GM18867 (cell line): ENCODE data around the gene STAT3.

Experiments
- ATAC-seq: cut with Tn5 transposase; IDR thresholded peaks from one replicate; pipeline ENCODE4 v1.9.1; 2021; ENCODE audit warnings: mild to moderate bottlenecking, moderate library complexity; ENCODE audit not compliant: unreplicated experiment

The STAT3 gene

GRCh38 chr17:42354956-42355843, 33.0 kb downstream of the STAT3 start:
- ATAC-seq, result no peak

DNA sequence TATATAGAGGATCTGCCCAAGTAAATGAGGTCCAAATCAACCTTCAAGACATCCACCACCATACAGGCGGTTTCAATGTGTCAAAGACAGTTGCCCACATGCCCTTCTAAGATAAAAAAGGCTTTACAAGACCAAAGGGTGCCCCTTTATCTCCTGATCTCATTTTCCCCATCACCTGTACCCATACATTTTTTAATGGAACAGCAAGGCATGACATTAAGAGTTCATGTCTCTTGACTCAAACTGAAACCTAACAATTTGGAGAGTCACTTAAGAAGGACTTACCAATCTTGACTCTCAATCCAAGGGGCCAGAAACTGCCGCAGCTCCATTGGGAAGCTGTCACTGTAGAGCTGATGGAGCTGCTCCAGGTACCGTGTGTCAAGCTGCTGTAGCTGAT, 40.1 kb downstream of the STAT3 start:
- no peak for ATAC-seq

GRCh38 chr17:42347606-42348005, 40.6 kb downstream of the STAT3 start:
- no peak for ATAC-seq

DNA sequence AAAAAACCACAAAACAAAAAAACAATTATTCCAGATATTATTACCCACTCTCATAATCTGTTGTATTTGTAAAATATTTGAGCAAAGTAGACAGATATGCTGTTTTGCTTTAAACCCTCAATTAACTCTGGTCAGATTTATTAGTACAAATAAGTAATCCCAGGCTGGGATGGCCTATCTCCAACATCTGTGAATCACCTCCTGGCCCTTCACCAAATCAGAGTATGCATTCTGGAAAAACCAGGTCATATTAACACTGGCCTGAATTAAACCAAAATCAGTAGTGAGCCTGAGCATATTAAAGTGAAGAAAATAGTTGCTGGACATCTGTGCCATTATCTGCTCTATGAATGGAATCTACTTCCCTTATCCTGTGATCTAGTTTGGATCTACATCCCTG, 41.0 kb downstream of the STAT3 start:
- ATAC-seq, result no peak

- ATAC-seq, result no peak
Measured at GRCh38 chr17:42346481-42346880, 41.8 kb downstream of the STAT3 start.

GRCh38 chr17:42345396-42346073, 42.7 kb downstream of the STAT3 start:
- no peak for ATAC-seq

GRCh38 chr17:42342242-42343008, 45.8 kb downstream of the STAT3 start:
- no peak for ATAC-seq

- ATAC-seq, result no peak
Measured at GRCh38 chr17:42341568-42341967, 46.7 kb downstream of the STAT3 start.

DNA sequence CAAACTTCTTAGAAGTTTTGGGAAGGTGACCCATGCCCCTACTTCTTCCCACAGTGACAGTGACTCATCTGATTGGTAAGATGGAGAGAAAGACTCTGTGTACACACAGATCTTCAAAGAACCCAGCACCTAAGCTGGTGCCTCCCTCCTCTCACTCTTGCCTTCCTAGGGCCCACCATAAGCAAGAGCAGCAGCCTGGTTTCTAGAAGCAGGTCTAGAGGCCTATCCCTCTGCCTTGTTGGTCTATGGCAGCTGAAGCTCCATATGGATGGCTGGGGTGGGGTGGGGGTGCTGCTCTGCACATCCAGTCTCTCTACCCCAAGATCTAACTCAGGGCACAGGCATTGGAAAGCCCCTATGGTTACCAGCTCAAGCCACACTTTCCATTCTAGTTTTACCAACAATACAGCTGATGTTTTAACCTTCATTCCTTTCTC, 47.5 kb downstream of the STAT3 start:
- no peak for ATAC-seq

DNA sequence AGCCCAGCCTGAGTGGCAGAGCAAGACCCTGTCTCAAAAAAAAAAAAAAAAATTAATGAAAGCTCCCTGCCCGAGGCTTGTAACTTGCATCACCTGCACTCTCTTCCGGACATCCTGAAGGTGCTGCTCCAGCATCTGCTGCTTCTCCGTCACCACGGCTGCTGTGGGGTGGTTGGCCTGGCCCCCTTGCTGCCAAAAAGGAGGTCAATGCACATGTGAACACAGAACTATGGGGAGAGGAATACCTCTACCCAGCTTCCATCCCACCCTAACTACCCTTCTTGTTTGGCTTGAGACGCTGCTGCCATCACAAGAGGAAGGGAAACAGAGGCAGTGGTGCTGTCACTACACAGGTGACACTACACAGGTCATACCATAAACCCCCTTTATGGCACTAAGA, 49.0 kb downstream of the STAT3 start:
- no peak for ATAC-seq

GRCh38 chr17:42338427-42338985, 49.7 kb downstream of the STAT3 start:
- ATAC-seq, result no peak

DNA sequence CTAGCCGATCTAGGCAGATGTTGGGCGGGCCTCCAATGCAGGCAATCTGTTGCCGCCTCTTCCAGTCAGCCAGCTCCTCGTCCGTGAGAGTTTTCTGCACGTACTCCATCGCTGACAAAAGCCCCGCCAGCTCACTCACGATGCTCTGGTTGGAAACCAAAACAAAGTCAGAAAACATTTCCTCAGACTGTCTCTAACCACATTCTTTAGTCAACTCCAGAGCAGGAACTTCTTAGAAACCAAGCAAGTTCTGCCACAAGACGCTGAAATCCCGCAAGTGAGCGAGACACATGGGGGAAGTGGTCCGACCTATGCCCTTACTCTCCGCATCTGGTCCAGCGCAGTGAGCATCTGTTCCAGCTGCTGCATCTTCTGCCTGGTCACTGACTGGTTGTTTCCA, 50.8 kb downstream of the STAT3 start:
- ATAC-seq, result peak; percentile 64

- ATAC-seq, result no peak
Measured at GRCh38 chr17:42334677-42335076, 53.6 kb downstream of the STAT3 start.

GRCh38 chr17:42333053-42333452, 55.2 kb downstream of the STAT3 start:
- peak; percentile 56 for ATAC-seq

GRCh38 chr17:42329025-42329976, 58.9 kb downstream of the STAT3 start:
- ATAC-seq, result no peak

- ATAC-seq, result no peak
Measured at GRCh38 chr17:42325026-42325425, 63.2 kb downstream of the STAT3 start.

DNA sequence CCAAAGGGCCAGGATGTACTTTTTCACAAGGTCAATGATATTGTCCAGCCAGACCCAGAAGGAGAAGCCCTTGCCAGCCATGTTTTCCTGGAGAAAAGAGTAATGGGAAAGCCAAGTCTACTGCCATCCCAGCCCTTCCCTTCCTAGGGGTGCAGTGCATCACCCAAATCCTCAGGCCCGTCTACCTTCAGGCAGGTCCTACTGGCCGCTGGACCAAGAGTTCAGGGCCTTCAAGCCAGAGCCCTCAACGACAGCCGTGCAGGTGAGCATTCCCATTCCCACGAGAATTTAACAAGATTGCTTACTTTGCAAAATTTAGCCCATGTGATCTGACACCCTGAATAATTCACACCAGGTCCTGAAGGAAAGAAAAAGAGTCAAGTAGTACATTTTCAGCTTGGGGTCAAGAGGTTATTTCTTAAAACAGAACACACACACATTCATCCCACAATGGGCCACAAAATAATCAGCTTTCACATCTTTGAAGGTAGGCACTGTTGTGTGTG, 64.9 kb downstream of the STAT3 start:
- ATAC-seq, result no peak

DNA sequence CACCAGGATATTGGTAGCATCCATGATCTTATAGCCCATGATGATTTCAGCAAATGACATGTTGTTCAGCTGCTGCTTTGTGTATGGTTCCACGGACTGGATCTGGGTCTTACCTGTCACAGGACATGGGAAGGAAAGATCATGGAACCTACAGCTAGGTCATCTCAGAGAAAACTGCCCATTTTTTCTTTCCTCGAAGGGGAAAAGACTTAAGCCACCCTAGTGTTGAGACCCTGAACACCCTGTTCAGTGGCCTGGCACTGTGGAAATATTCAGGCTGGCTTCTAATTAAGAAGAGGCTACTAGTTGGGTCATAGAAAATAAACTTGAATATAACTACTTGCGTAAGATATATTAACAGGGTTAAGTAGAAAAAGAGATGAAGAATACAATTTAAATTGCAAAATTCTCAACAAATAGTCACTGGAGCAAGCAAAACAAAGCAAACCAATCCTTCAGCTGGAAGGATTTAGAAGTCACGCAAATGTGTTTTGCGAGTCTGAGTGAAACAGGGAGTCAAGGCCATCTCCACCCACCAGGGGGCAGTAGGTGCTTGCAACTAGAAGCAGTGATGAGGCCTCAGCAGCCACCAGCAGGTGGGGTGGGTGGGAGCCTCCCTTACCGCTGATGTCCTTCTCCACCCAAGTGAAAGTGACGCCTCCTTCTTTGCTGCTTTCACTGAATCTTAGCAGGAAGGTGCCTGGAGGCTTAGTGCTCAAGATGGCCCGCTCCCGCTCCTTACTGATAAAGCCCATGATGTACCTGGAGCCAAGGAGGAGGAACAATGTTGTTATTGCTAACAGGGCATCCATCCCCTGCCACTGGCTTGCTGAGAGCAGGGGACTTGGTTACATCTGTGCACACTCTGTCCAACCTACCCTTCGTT, 65.6 kb downstream of the STAT3 start:
- peak; percentile 70 for ATAC-seq

GRCh38 chr17:42321555-42321954, 66.7 kb downstream of the STAT3 start:
- ATAC-seq, result no peak
